NCI-H2081 treated with DMSO at 0.1 percent for 48 hours (cell line): ENCODE measurements around the gene MYB.
"Not testable (repeated sequence)": the region's sequence is repeated elsewhere in the genome, so short reads cannot be mapped to it uniquely, and the experiment has no call there.

Experiments used
- DNase-seq: peaks from one replicate; lab custom pipeline; 2025; lab: John Stamatoyannopoulos, UW

MYB gene

GRCh38 chr6:135180542-135181332 lies at the start of gene MYB:
TSS of gene MYB (plus strand) at chr6:135181308. CDS start at chr6:135181514, 206 bp downstream.
- DNase-seq, result peak; percentile 25

DNA sequence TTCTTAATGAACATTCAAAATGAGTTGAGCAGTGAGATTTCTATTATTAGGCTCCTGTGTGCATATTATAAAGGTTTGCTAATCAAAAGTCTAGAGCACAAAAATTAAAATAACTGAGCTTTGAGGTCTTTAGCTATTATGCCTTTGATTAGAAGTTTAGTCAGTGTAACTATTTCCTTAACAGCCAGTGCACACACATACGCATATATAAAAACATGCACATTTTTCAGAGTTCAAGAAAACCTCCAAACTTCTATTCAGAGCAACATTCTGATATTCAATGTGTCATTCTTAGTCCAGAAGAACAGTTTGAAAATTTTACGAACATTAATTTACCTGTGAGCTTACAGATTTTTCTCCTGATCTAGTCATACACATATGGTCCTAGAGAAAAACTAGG lies 48.3 kb upstream of the MYB start:
- no peak for DNase-seq

GRCh38 chr6:135135835-135136234 lies 45.3 kb upstream of the MYB start:
- no peak for DNase-seq

DNA sequence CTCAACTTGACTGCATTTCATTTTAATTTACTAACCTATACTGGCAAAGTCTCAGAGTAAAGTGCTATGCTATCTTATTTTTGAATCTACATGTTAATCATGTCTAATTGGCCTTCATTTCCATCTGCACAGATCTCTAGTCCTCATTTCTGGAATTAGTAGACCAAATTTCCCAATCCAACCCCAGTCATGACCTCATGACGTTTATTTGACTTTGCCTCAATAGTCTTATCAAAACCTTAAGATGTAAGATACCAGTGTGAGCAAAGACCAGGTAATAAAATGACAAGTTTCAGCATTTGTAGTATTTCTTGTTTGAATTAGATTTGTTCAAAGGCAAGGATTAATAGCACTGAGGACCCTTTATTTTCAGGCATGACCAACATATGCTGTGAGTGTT lies 43.3 kb upstream of the MYB start:
- DNase-seq, result no peak

GRCh38 chr6:135141182-135141581 lies 39.9 kb upstream of the MYB start:
- no peak for DNase-seq

DNA sequence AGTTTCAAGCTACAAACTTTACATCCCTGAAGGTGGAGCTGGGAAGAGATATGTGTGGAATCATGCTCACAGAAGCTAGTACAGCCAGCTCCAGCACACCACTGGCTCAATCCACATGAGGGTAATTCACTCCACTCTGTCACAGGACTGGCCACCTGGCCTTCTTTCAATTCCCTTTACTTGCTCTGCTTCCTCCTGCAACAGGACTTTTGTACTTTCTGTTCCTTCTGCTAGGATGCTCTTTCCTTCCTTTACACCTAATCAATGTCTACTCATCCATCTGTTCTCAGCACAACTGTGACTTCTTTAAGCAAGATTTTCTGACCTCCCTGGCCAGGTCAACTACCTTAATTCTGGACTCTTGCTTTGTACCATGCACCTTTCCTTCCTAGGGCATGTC lies 39.4 kb upstream of the MYB start:
- no peak for DNase-seq

DNA sequence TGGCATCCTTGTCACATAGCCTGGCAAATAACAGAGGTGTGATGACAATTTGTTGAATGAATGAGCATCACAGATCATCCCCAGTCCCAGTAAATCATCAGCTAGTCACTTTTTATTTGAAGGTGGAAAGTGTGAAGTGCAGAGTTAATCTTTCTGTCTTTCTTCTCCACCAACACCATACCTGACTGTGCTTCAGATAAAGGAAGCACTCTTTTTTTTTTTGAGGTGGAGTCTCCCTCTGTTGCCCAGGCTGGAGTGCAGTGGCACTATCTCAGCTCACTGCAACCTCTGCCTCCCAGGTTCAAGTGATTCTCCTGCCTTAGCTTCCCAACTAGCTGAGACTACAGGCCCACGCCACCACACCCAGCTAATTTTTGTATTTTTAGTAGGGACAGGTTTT lies 38.9 kb upstream of the MYB start:
- not testable (repeated sequence) for DNase-seq

GRCh38 chr6:135144673-135145062 lies 36.4 kb upstream of the MYB start:
- no peak for DNase-seq

DNA sequence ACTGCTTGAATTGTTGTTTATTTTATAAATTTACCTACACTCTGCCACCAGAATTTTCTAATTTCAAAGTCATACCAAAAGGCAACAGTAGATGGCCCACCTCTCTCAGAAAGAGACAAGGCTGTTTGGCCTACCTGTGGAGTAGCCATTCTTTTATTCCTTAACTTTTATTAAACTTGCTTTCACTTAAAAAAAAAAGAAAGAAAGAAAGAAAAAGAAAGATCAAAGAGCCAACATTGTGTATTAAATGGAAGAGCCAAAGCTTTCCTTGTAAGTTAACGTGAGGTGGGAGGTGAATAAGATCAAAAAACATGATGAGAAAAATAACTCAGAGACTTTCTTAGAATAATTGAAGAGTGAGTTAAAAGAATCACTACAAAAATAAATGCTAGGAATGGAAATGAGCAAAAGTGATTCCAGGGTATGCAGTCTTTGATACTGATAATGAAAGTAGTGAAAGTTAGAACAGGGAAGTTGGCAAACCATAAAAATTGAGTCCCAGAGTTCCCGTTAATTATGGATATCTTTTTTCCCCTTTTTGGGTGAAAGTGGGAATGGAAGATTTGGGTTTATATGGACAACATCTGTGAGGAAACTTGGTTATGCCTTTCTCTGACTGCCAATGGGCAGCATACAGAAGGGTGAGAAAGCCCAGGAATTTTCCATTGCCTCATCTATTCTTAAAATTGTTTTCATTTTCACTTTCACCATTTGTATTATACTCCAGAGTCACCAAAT lies 35.9 kb upstream of the MYB start:
- DNase-seq, result no peak

- DNase-seq, result no peak
Measured at GRCh38 chr6:135146162-135146934, 34.8 kb upstream of the MYB start.

DNA sequence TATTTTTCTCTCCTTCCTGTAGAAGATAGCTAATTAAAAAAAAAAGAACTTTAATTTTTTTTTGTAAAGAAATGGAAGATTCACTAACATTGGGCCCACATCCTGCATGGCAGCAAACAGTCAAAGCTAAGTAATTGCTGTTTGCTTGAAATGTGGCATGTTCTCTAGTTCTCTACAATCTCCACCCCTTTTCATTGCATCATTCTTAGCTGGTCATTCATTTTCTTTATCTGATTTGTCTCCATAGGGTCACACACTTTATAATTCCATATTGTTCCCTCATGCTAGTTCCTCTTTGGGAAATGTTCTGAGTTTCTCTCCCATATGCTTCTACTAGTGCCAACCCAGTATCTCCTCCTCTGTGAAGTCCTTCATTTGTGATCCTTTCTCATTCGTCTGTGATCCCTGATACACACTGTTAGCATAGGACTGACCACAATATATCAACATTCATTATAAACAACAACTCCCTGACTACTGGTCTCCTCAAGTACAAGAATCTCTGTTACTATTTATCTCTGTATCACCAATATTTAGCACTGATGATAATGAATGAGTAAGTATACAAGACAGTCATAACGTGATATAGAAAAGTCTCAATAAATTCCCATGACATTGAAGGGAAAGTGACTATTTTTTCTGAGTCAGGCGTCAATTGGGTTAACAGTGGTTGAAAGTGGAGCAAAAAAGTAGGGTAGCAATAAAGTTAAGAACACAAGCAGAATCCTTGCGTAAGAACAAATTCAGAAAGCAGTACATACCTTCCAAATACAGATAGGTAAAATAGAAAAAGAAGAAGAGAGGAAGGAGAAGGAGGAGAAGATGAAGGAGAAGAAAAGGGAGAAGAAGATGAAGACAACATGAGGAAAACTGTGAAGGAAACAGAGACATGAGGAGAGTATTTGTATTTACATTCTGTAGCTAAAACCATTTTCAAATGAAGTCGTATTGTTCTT lies 33.2 kb upstream of the MYB start:
- no peak for DNase-seq

- DNase-seq, result no peak
Measured at GRCh38 chr6:135148889-135149288, 32.2 kb upstream of the MYB start.

- DNase-seq, result no peak
Measured at GRCh38 chr6:135149376-135149775, 31.7 kb upstream of the MYB start.

DNA sequence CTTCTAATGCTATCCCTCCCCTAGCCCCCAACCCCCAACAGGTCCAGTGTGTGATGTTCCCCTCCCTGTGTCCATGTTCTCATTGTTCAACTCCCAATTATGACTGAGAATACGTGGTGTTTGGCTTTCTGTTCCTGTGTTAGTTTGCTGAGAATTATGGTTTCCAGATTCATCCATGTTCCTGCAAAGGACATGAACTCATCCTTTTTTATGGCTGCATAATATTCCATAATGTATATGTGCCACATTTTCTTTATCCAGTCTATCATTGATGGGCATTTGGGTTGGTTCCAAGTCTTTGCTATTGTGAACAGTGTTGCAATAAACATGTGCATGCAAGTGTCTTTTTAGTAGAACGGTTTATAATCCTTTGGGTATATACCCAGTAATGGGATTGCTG lies 30.6 kb upstream of the MYB start:
- not testable (repeated sequence) for DNase-seq

DNA sequence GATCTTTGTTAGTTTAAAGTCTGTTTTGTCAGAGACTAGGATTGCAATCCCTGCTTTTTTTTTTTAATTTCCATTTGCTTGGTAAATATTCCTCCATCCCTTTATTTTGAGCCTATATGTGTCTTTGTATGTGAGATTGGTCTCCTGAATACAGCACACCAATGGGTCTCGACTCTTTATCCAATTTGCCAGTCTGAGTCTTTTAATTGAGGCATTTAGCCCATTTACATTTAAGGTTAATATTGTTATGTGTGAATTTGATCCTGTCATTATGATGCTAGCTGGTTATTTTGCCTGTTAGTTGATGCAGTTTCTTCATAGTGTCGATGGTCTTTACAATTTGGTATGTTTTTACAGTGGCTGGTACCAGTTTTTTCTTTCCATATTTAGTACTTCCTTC lies 27.0 kb upstream of the MYB start:
- not testable (repeated sequence) for DNase-seq

DNA sequence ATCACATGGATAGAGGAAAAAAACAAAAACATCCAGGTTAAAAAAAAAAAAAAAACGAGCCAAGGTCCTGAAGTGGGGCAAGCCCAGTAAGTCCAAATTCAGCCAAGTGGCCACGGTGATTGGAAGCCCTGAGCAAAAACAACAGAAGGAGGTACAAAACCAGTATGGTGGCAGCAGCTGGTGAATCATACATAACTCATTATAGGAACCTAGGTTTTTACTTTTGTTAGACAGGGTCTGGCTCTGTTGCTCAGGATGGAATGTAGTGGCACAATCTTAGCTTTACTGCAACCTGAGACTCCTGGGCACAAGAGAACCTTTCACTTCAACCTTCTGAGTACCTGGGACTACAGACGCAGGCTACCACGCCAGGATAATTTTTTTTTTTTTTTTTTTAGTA lies 22.7 kb upstream of the MYB start:
- DNase-seq, result no peak

GRCh38 chr6:135159531-135159930 lies 21.6 kb upstream of the MYB start:
- DNase-seq, result no peak

DNA sequence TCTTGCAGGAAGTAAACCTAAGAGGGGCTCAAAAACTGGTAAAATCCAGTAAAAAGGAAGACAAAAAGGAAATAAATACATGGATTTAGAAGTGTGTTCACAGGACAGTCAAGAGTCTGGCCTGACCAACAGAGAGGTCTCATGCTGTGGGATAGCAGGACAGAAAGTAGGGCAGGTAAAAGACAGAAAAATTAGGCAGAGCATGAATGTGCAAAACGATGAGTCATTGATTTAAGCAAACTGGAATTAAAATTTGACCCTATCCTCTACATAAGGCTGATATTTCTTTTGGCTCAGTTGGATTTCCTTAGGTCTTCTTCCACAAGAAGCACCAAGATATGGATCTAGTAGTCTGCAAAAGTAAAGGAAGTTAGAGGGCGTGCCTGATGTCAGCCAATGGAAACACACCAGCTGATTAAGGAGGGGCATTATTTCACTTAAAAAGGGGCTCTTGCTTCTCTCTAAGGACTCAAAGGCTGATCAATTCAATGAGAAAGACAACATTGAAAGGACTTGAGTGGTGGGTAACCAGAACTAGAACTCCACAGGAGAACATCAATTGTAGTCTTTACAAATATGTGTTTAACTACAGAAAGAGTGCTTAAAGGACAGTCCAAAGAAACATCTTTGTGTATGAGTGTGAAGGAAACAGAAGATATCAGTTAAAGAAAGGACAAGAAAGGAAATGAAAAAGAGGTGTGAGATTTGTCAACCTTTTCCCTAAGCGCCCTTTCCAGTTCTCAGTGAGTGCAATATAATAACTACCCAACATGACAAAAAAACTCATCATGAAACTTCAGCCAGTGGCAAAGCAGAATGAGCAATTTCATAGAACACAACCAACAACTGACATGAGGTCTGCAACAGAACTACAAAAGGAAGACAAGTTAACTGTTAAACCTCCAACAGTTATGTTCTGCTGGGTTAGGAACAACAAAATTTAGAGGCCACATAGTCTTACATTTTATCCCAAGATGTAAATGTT lies 19.4 kb upstream of the MYB start:
- no peak for DNase-seq

DNA sequence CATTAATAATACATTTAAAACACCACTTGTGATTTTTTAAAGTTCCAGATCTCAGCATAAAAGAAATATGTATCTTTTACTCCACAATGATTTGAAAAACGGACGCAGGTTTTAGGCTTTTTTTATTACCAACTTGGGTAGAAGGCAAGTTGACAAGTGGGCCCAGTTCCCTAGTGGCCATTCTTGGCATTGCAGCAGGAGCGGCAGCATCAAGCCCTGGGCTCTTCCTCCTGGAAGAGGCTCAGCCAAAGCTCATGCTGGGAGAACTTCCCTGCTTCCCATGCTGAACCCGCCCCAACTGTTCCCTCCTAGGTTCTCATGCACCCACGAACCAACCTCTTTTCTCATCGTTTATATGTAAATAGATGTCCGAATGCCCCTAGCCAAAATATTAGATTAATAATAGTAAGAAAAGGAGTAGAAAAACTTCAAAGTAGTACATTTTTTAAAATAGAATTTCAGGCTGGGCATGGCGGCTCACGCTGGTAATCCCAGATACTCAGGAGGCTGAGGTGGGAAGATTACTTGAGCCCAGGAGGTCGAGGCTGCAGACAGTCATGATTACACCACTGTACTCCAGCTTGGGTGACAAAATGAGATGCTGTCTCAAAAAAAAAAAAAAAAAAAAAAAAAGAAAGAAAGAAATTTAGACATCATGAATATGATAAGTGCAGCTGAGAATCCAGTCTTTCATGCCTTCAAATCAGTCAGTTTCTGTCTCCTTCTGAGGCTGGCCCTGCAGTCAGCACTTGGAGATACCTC lies 18.2 kb upstream of the MYB start:
- no peak for DNase-seq

GRCh38 chr6:135163440-135163738 lies 17.7 kb upstream of the MYB start:
- no peak for DNase-seq
